ENCODE results near the gene HSBP1.

Gene HSBP1

GRCh38 chr16:83807710-83808572, at the start of gene HSBP1:
HSBP1 (plus strand) TSS chr16:83807978; CDS start chr16:83808077, 99 bp downstream.
- in situ Hi-C loops (cut with HindIII; ENCODE audit: low sequenced_read_pairs) = no loop called here
- DNase-seq (ENCODE audit: low read depth) = peak; percentile 74
- no peak for TF ChIP-seq CTCF (IDR thresholded peaks at IDR 0.05; ENCODE audit: low read depth, low read length, missing control alignments)
- peak within 1 kb of the TSS; percentile 92 for H3K4me3 ChIP-seq (ENCODE audit: low read depth, low read length)

GRCh38 chr16:83762141-83762991, 45.4 kb upstream of the HSBP1 start:
- in situ Hi-C loops (cut with HindIII; ENCODE audit: low sequenced_read_pairs) = no loop called here
- no peak for TF ChIP-seq CTCF (IDR thresholded peaks at IDR 0.05; ENCODE audit: low read depth, low read length, missing control alignments)
- no peak for DNase-seq (ENCODE audit: low read depth)
- no peak overlapping the region for H3K4me3 ChIP-seq (ENCODE audit: low read depth, low read length)

DNA sequence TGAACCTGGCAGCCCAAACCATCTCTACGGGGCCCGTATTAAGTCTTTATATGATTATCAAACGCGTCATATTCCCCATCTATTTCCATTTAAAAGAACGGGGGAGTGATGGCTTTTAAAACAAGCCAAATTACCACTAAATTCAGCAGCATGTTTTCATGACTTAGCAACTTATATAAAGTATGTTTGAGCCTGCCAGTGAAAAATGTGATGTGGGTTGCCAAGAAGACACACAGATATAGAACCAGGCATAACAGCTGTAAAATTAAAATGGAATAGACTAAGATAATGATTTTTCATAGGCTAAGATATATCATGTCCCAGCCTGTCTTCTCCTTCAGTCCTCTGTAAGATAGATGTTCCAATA, 44.8 kb upstream of the HSBP1 start:
- no peak overlapping the region for H3K4me3 ChIP-seq (ENCODE audit: low read depth, low read length)
- no peak for DNase-seq (ENCODE audit: low read depth)
- in situ Hi-C loops (cut with HindIII; ENCODE audit: low sequenced_read_pairs) = no loop called here
- no peak for TF ChIP-seq CTCF (IDR thresholded peaks at IDR 0.05; ENCODE audit: low read depth, low read length, missing control alignments)

GRCh38 chr16:83768986-83769385, 38.8 kb upstream of the HSBP1 start:
- in situ Hi-C loops (cut with HindIII; ENCODE audit: low sequenced_read_pairs) = no loop called here
- no peak for TF ChIP-seq CTCF (IDR thresholded peaks at IDR 0.05; ENCODE audit: low read depth, low read length, missing control alignments)
- H3K4me3 ChIP-seq (ENCODE audit: low read depth, low read length) = no peak overlapping the region
- no peak for DNase-seq (ENCODE audit: low read depth)

GRCh38 chr16:83769397-83770008, 38.3 kb upstream of the HSBP1 start:
- no peak for TF ChIP-seq CTCF (IDR thresholded peaks at IDR 0.05; ENCODE audit: low read depth, low read length, missing control alignments)
- DNase-seq (ENCODE audit: low read depth) = no peak
- in situ Hi-C loops (cut with HindIII; ENCODE audit: low sequenced_read_pairs) = no loop called here

GRCh38 chr16:83771306-83771942, 36.4 kb upstream of the HSBP1 start:
- TF ChIP-seq CTCF (IDR thresholded peaks at IDR 0.05; ENCODE audit: low read depth, low read length, missing control alignments) = no peak
- H3K4me3 ChIP-seq (ENCODE audit: low read depth, low read length) = no peak overlapping the region
- no peak for DNase-seq (ENCODE audit: low read depth)
- in situ Hi-C loops (cut with HindIII; ENCODE audit: low sequenced_read_pairs) = no loop called here

More at GRCh38 chr16:83769397-83770008, 38.3 kb upstream of the HSBP1 start:
- no peak overlapping the region for H3K4me3 ChIP-seq (ENCODE audit: low read depth, low read length)

Measured in astrocyte of the cerebellum (primary cell).